Stimulated activated CD4-positive, alpha-beta T cell treated with anti-CD3 and anti-CD28 coated beads, Interleukin-4, amount 100 ng/mL, for 24 hours (primary cell): ENCODE measurements around the gene TNNT1.
"Not testable (repeated sequence)": the region's sequence is repeated elsewhere in the genome, so short reads cannot be mapped to it uniquely, and the experiment has no call there.

Experiments used
- DNase-seq: peaks from one replicate; pipeline ENCODE4 v3.0.0-alpha.2; 2020

Gene TNNT1

DNA sequence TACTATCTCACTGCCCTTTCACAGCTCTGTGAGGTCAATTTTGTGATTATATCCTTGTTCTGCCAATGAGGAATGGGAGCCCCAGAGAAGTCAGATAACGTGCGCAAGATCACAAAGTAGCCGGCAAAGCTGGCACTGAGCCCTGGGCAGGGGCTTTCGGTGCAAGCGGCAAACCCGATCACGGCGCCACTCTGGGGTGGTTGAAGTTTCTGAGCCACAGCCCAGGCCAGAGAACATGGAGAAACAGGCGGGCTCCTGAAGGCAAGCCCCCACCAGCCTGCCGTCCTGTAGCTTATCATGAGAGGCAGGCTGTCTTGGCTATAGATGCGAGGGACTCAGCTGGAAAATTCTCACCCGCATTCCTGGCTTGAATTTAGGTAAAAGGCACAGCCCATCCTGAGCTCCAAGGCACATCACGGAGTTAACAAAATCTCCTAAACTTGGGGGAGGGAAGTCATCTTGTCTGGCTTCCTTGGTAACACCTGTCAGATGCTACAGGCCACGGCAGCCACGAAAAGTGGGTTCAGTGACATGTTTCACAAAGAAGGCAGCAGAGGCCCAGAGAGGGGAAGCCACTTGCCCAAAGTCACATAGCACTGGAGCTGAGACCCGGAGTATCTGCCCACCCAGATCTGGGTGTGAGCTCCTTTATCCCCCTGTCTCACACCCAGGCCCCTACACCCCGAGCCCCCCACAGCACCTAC is 12.5 kb downstream of the TNNT1 start:
- DNase-seq = no peak

DNA sequence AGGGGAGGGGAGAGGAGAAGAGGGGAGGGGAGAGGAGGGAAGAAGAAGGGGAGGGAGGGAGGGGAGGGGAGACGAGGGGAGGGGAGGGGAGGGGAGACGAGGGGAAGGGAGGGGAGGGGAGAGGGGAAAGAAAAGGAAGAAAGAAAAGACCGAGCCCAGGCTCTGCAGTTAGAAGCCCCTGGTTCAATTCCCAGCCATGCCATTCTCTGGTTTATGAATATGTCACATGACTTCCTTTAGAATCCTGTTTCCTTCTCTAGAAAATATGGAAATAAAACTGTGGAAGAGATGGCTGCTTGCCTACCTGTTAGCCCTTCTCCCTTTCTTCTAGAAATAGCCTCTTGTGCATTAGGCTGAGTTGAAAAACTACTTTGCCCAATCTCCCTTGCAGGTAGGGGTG is 14.3 kb downstream of the TNNT1 start:
- no peak for DNase-seq

DNA sequence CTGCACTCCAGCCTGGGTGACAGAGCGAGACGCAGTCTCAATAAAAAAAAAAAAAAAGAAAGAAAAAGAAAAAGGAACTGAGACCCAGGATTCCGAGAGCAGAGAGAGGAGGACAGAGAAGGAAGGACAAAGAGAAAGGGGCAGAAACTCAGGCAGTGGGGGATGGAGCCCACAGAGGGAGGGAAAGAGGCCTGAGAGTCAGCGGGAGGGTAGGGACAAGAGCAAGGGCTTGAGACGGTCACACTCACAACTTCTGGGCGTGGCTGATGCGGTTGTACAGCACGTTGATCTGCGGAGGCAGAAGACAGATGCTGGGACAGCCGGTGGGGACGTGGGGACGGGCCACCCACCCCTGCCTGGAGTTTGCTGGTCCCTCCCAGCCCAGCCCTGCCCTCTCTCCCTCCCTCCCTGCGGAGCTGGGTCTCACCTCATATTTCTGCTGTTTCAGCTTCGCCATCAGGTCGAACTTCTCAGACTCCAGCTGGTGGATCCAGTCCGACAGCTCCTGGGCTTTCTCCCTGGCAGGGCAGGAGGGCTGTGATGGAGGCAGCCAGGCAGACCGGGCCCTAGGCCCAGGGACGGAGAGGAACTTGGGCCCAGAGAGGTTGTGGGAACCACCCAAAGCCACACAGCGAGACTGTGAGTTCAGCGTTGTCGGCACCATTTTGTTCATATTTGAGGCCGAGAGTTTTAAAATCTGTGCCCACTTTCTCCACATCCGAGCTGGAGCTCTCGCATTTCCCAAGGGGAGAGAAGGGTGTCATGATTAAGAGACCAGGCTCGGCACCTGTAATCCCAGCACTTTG is 15.2 kb downstream of the TNNT1 start:
- no peak for DNase-seq

DNA sequence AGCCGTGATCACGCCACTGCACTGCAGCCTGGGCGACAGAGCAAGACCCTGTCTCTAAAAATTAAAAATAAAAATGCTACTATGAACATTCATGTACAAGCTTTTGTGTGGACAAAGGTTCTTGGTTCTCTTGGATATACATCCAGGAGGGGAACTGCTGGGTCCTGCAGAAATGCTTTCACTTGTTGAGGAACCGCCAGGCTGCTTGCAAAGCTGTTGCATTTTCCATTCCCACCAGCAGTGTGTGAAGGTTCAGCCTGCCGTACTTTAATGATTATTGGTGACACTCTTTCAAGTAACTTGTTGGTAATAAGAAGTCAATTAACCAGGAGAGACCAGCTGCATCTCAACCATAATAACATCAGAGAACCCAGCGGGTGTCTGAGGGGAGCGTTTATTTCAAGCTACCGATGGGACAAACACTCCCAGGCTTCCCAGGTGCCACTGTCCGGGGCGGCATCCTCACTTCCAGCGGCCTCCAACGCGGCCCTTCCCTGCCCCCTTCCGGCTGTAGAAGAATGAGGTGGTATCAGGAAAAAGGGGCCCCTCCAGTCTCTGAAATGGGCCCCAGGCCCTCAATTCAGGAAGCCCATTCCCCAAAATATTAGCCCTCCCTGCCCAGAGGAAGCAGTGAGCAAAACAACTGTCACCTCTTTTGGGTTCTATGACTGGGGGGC is 16.4 kb downstream of the TNNT1 start:
- no peak for DNase-seq

DNA sequence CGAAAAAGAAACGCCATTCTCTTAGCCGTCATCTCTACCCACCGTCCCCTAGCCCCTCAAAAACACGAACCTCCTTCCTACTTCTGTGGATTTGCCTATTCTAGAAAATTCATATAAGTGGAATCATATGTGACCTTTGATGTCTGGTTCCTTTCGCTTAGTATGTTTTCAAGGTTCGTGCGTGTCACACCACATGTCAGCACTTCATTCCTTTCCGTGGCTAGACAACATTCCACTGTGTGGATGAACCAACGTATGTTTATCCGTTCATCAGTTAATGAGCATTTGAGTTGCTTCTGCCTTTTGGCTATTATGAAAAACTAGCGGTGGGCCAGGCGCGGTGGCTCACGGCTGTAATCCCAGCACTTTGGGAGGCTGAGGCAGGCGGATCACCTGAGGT is 17.6 kb downstream of the TNNT1 start:
- DNase-seq = no peak

DNA sequence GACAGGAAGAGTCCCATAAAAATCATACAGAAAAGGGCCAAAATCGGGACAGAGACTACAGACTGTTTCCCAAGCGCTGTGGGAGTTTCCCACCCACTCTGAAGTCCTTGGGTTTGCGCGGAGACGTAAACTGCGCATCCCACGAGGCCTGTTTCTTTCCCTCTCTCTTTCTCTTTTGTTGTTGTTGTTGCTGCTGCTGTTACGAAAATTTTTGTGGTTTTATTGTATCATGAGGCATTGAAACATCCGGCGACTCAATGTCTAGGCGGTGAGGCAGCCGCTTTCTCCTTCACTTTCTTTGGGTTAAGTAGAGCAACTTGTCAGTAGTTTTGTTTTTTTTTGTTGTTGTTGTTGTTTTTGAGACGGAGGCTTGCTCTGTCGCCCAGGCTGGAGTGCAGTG is 30.0 kb downstream of the TNNT1 start:
- DNase-seq = no peak

DNA sequence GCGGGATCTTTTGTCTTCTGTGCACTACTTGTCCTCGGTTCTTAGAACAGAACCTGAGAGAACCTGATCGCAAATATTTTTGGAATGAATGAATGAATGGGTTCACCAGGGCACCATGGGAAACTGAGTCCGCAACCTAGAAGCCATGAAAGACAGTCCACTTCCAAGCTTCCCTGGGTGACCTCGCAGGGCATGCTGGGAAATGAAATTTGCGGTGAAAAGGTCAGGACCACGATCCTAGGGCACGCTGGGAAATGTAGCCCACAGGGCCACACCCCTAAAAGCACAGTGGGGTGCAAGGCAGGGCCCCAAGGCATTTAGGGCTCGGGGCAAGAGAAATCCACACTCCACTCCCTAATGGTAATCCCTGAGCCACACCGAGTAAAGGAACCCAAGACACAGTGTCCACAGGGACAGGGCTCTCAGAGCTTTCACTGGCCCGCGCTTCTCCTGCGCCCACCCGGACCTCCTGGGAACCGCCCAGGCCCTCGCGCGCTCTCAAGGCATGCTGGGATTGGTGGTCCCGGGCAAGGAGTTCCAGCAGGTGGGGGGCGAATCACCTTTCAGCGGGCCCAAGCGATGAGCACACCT is 30.5 kb downstream of the TNNT1 start:
- peak; percentile 23 for DNase-seq

DNA sequence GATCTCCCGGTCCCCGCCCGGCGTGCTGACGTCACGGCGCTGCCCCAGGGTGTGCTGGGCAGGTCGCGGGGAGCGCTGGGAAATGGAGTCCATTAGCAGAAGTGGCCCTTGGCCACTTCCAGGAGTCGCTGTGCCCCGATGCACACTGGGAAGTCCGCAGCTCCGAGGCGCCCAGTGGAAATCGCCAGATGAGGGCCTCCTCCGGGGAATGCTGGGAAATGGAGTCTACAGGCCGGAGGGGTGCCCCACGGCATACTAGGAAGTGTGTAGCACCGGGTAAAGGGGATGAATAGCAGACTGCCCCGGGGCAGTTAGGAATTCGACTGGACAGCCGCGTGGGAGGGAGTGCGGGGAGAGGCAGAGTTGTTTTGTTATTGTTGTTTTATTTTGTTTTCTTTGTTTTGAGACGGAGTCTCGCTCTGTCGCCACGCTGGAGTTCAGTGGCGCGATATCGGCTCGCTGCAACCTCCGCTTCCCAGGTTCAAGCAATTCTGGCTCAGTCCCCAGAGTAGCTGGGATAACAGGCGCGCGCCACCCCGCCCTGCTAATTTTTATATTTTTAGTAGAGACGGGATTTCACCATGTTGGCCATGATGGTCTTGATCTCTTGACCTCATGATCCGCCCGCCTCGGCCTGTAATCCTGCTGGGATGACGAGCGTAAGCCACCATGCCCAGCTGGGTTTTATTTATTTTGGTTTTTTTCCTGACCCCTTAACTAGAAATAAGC is 31.2 kb downstream of the TNNT1 start:
- DNase-seq = peak; percentile 97

DNA sequence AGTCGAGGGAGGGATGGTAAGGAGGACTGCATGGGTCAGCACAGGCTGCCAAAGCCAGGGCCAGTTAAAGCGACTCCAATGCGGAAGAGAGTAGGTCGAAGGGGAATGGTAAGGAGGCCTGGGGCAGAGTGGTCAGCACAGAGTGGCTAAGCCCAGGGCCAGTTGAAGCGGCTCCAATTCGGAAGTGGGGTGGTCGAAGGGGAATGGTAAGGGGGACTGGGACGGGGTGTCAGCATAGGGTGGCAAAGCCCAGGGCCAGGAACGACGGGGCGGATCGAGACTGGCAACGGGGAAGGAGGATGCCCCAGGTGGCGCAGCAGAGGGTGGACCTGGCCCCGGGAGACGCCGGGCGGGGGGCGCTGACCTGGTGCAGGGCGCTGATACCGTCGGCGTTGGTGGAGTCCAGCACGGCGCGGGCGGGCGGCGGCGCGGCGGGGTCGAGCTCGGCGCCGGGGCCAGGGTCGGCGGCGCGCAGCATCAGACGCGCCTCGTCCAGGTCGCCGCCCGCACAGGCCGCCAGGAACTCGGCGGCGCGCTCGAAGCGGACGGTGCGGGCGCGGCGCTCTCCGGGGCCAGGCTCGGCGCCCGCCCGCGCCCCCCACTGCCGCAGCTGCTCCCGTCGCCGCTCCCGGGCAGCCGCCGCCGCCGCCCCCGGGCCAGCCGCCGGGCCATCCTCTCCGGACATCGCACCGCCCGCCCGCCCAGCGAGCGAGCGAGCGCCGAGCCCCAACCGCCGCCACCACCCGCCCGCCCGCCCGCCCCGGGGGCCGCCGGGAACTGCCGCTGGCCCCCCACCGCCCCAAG is 31.9 kb downstream of the TNNT1 start, which contains the start of gene PPP1R12C:
PPP1R12C (minus strand) TSS at position 779 of the 804 bp plus-strand sequence; CDS start at position 685, 94 bp downstream.
- DNase-seq = peak; percentile 10

DNA sequence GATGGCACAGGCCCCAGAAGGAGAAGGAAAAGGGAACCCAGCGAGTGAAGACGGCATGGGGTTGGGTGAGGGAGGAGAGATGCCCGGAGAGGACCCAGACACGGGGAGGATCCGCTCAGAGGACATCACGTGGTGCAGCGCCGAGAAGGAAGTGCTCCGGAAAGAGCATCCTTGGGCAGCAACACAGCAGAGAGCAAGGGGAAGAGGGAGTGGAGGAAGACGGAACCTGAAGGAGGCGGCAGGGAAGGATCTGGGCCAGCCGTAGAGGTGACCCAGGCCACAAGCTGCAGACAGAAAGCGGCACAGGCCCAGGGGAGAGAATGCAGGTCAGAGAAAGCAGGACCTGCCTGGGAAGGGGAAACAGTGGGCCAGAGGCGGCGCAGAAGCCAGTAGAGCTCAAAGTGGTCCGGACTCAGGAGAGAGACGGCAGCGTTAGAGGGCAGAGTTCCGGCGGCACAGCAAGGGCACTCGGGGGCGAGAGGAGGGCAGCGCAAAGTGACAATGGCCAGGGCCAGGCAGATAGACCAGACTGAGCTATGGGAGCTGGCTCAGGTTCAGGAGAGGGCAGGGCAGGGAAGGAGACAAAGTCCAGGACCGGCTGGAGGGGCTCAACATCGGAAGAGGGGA is 32.7 kb downstream of the TNNT1 start:
- DNase-seq = peak; percentile 65

DNA sequence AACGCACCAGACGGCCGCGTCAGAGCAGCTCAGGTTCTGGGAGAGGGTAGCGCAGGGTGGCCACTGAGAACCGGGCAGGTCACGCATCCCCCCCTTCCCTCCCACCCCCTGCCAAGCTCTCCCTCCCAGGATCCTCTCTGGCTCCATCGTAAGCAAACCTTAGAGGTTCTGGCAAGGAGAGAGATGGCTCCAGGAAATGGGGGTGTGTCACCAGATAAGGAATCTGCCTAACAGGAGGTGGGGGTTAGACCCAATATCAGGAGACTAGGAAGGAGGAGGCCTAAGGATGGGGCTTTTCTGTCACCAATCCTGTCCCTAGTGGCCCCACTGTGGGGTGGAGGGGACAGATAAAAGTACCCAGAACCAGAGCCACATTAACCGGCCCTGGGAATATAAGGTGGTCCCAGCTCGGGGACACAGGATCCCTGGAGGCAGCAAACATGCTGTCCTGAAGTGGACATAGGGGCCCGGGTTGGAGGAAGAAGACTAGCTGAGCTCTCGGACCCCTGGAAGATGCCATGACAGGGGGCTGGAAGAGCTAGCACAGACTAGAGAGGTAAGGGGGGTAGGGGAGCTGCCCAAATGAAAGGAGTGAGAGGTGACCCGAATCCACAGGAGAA is 33.5 kb downstream of the TNNT1 start:
- no peak for DNase-seq

DNA sequence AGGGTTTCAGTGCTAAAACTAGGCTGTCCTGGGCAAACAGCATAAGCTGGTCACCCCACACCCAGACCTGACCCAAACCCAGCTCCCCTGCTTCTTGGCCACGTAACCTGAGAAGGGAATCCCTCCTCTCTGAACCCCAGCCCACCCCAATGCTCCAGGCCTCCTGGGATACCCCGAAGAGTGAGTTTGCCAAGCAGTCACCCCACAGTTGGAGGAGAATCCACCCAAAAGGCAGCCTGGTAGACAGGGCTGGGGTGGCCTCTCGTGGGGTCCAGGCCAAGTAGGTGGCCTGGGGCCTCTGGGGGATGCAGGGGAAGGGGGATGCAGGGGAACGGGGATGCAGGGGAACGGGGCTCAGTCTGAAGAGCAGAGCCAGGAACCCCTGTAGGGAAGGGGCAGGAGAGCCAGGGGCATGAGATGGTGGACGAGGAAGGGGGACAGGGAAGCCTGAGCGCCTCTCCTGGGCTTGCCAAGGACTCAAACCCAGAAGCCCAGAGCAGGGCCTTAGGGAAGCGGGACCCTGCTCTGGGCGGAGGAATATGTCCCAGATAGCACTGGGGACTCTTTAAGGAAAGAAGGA is 34.4 kb downstream of the TNNT1 start:
- DNase-seq = no peak

DNA sequence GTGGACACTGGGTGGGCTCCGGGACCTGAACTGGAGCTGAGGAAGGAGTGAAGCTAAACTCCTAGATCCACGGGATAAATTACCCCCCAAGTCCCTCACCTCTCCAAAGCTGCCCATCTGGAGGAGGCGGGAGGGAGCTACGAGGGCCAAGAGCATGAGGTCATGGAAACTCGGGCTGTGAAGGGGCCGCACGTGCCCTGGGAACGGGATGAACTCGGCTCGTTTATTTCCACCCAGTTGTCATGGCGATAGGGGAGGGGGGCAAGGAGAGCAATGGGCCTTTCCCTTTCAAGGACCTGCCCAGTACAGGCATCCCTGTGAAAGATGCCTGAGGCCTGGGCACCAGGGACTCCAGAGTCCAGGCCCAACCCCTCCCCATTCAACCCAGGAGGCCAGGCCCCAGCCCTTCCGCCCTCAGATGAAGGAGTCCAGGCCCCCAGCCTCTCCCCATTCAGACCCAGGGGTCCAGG is 35.4 kb downstream of the TNNT1 start:
- DNase-seq = no peak

DNA sequence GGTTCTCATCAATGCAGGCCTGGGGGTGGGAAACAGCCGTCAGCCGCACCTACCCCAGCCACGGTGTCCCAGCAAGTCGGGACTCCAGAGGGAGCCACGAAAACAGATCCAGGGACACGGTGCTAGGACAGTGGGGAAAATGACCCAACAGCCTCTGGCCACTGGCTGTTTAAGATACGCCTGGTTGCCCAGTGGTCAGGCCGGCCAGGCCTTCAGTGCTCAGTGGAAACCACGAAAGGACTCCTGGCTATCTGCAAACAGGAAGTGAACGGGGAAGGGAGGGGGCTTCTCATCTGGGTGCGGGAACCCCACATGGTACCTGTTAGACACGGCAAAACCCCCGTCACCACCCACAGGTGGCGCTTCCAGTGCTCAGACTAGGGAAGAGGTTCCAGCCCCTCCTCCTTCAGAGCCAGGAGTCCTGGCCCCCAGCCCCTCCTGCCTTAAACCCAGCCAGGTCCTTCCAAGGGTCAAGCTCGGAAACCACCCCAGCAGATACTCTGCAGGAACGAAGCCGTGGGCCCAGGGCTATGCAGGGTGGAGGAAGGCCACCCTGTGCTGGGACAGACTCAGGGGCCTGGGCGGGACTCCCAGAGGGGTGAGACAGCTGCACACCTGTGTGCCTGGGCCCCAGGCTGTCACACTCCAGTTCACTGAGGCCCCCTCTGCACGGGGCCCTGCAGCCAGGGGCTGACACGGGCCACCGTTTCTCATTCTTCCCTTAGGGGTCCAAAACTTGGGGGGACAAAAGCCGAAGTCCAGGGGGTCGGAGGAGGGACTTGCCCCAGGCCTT is 36.0 kb downstream of the TNNT1 start:
- no peak for DNase-seq

DNA sequence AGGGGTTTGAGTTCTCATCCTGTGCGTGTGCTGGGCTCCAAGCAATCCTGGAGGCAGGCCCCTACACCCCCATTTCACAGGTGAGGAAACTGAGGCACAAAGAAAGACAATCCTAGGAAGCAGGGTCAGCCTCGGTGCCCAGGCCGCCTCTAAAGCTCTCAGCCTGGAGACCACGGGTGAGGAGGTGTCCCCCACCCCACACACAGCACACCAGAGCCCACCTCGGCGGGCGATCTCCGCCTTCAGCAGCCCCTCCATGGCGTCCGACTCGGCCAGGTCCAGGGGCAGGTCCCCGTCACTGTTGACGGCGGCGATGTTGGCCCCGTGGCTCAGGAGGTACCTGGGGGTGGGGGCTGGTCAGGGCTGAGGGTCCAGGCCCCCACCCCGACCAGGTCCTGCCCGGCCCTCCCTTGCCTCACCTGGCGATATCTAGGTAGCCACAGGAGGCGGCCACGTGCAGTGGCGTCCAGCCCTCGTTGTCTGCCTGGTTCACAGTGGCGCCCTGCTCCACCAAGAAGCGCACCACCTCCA is 36.7 kb downstream of the TNNT1 start:
- no peak for DNase-seq

DNA sequence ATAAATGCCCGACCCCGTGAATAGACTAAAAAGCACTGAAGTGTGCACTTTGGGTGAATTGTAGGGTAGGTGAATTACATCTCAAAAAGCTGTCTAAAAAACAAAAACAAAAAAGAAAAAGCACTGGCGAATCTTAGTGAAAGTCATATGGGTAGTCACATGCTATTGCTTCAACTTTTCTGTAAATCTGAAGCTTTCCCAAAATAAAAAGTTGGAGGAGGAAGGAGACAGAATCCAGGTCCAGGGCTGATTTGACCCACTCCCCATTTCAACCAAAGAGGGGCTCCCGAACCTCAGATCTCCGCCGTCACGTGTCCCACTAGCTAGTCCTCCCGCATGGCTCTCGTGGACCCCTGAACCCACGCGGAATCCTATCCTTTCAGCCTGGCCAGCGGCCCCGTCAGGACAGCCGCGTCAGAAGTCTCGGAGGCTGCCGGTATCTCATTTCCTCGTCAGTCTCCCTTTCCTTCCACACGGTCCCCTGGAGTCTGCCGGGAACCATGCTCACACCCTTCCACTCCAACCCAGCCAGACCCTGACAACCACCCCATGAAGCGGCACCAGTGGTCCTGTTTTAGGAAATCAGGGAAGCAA is 37.7 kb downstream of the TNNT1 start:
- DNase-seq = no peak

DNA sequence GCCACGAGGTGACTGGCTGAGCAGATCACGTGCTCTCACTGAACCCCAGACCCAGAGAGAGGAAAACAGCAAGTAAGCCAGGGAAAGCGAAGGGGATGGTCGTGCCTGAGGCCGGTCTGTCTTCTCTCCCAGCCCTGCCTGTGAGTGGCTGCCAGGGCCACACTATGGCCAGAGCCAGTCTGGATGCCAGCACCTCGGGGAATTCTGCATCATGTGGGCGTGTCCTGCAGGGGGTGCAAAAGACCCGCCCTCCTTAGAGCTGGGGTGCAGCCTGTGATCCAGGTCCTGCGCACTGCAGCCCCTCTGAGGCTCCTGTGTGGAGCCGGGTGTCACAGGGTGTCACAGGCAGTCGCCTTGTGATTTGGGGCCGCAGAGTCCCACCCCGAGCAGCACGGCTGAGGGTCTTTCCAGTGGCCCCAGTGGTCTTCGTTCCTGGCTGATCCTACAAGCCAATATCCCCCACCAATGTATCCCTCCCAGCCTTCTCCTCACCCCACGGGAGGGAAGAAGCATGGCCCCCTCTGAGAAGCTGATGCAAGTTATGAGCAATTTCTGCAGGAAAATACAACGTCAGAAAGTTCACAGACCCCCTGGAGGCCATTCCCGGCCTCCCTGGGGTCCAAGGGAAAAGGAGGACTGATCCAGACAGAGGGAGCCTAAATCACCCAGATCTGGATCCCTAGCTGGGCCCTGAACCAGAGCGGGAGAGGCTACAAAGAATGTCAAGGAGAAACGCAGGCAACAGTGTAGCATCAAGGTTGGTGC is 39.3 kb downstream of the TNNT1 start:
- no peak for DNase-seq

DNA sequence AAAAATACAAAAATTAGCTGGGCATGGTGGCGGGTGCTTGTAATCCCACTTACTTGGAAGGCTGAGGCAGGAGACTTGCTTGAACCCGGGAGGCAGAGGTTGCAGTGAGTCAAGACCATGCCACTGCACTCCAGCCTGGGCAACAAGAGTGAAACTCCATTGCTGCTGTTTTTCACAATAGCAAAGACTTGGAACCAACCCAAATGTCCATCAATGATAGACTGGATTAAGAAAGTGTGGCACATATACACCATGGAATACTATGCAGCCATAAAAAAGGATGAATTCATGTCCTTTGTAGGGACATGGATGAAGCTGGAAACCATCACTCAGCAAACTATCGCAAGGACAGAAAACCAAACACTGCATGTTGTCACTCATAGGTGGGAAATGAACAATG is 41.8 kb downstream of the TNNT1 start:
- DNase-seq = not testable (repeated sequence)
